ENCODE results near the gene SPINT2.

DNA sequence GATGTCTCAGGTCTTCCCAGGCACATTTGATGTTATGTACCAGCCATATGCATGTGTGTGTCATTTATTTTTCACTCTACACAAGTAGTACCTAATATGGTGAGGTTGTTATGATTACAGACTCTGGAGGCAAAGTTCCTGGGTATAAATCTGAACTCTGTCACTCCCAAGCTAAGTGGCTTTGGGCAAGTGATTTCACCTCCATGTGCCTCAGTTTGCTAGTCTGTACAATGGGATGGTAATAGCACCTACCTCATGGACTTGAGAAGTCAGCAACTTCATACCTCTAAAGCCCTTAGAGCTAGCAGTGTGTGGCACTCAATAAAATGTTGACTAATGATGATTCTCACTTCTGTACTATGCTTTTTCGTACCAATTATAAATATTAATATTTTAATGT is 67.4 kb downstream of the SPINT2 start:
- TF ChIP-seq, protein P1, sequence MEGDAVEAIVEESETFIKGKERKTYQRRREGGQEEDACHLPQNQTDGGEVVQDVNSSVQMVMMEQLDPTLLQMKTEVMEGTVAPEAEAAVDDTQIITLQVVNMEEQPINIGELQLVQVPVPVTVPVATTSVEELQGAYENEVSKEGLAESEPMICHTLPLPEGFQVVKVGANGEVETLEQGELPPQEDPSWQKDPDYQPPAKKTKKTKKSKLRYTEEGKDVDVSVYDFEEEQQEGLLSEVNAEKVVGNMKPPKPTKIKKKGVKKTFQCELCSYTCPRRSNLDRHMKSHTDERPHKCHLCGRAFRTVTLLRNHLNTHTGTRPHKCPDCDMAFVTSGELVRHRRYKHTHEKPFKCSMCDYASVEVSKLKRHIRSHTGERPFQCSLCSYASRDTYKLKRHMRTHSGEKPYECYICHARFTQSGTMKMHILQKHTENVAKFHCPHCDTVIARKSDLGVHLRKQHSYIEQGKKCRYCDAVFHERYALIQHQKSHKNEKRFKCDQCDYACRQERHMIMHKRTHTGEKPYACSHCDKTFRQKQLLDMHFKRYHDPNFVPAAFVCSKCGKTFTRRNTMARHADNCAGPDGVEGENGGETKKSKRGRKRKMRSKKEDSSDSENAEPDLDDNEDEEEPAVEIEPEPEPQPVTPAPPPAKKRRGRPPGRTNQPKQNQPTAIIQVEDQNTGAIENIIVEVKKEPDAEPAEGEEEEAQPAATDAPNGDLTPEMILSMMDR (optimal IDR thresholded peaks at IDR 0.05 in 1 of 3, IDR thresholded peaks at IDR 0.05 in 1 of 3, conservative IDR thresholded peaks at IDR 0.05 in 1 of 3; ENCODE audit: extremely low read depth in 1 of 3, insufficient read depth in 2 of 3, low read length in 3 of 3), result no peak
- no peak for TF ChIP-seq EZH2 (IDR thresholded peaks at IDR 0.05; ENCODE audit: low read length)

All from keratinocyte (primary cell).